ENCODE measurements around the gene LMNTD2.
"Not testable (repeated sequence)": the region's sequence is repeated elsewhere in the genome, so short reads cannot be mapped to it uniquely, and the experiment has no call there.

Gene LMNTD2

GRCh38 chr11:586376-587316, 26.1 kb upstream of the LMNTD2 start:
- no peak for DNase-seq

GRCh38 chr11:584287-584686, 23.7 kb upstream of the LMNTD2 start:
- no peak for DNase-seq

GRCh38 chr11:581752-582151, 21.2 kb upstream of the LMNTD2 start:
- no peak for DNase-seq

- DNase-seq = no peak
Measured at GRCh38 chr11:581342-581741, 20.8 kb upstream of the LMNTD2 start.

GRCh38 chr11:579830-580601, 19.5 kb upstream of the LMNTD2 start:
- no peak for DNase-seq

GRCh38 chr11:578276-579035, 17.9 kb upstream of the LMNTD2 start:
- DNase-seq = no peak

- DNase-seq = no peak
Measured at GRCh38 chr11:577611-577894, 17.0 kb upstream of the LMNTD2 start.

- no peak for DNase-seq
Measured at GRCh38 chr11:576811-577610, 16.5 kb upstream of the LMNTD2 start.

GRCh38 chr11:575996-576768, 15.6 kb upstream of the LMNTD2 start, which contains the start of gene PHRF1:
Gene PHRF1 (plus strand): TSS chr11:576470. CDS start chr11:581513, 5,043 bp downstream.
- DNase-seq = peak; percentile 96

GRCh38 chr11:575313-575995, 14.9 kb upstream of the LMNTD2 start:
- no peak for DNase-seq

GRCh38 chr11:574632-575312, 14.2 kb upstream of the LMNTD2 start:
- DNase-seq = no peak

- DNase-seq = not testable (repeated sequence)
Measured at GRCh38 chr11:574031-574570, 13.6 kb upstream of the LMNTD2 start.

- DNase-seq = no peak
Measured at GRCh38 chr11:573146-573759, 12.7 kb upstream of the LMNTD2 start.

- DNase-seq = no peak
Measured at GRCh38 chr11:571802-572185, 11.3 kb upstream of the LMNTD2 start.

GRCh38 chr11:569158-569885, 8.8 kb upstream of the LMNTD2 start:
- DNase-seq = no peak

GRCh38 chr11:568306-569157, 8.0 kb upstream of the LMNTD2 start:
- DNase-seq = peak; percentile 94

GRCh38 chr11:567629-568292, 7.2 kb upstream of the LMNTD2 start:
- DNase-seq = peak; percentile 26
